ENCODE measurements around the gene SIN3A.

DNA sequence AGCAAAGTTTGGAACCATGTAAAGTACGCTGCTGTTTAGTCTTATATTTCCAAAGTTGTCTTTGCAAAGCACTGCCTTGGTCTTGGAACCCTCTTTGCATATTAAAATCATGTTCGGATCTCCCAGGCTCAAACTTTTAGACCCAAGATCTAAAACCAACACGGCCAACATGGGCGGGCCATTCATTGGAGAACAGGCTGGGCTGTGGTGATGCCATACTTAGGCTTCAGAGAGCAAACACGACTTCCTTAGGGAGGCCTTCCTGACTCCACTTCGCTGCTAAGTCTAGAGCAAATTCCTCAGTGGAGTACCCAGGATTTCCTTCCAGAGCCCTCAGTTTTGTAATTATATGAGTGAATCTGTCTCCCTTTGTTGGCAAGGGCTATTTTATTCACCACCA lies 86.6 kb downstream of the SIN3A start:
- TF ChIP-seq, protein P1, sequence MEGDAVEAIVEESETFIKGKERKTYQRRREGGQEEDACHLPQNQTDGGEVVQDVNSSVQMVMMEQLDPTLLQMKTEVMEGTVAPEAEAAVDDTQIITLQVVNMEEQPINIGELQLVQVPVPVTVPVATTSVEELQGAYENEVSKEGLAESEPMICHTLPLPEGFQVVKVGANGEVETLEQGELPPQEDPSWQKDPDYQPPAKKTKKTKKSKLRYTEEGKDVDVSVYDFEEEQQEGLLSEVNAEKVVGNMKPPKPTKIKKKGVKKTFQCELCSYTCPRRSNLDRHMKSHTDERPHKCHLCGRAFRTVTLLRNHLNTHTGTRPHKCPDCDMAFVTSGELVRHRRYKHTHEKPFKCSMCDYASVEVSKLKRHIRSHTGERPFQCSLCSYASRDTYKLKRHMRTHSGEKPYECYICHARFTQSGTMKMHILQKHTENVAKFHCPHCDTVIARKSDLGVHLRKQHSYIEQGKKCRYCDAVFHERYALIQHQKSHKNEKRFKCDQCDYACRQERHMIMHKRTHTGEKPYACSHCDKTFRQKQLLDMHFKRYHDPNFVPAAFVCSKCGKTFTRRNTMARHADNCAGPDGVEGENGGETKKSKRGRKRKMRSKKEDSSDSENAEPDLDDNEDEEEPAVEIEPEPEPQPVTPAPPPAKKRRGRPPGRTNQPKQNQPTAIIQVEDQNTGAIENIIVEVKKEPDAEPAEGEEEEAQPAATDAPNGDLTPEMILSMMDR (IDR thresholded peaks at IDR 0.05), result no peak
- TF ChIP-seq POLR2A (IDR thresholded peaks at IDR 0.05), result no peak

Data from lower leg skin (tissue), 3 donors.